GM18873 (cell line): ENCODE data around the gene OR13G1.
A peak's percentile ranks its signal among the peaks of the same experiment; 100 is the strongest.
"Not testable (repeated sequence)": the region's sequence is repeated elsewhere in the genome, so short reads cannot be mapped to it uniquely, and the experiment has no call there.

Experiments used
- ATAC-seq: cut with Tn5 transposase; IDR thresholded peaks from one replicate; pipeline ENCODE4 v1.9.1; 2021; ENCODE audit warnings: mild to moderate bottlenecking, moderate library complexity, moderate number of reproducible peaks; ENCODE audit not compliant: unreplicated experiment, low FRiP score

The OR13G1 gene

GRCh38 chr1:247679639-247680038, at the start of gene OR13G1:
OR13G1 (minus strand) TSS chr1:247679739; CDS start chr1:247673041, 6,698 bp downstream.
- no peak for ATAC-seq

- ATAC-seq, result no peak
These were observed 41.7 kb upstream of the OR13G1 start for GRCh38 chr1:247721222-247721621.

DNA sequence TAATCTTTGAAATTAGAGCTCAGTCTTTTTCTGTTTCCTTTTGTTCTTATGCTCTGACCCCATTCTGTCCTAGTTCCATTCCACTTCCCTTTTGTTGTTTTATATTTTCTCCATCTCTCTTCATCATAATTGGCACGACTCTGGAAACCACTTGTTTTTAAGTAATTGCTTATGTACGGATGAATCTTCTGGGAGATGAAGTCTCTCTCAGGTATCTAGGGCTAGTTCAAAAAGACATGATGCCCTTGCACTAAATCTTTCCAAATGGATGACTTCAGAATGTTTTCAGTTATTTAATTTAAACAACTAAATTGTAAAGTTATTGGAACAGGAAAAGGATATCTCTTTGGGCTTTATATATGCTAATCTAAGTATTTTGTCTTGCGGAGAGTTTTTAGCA, 37.0 kb upstream of the OR13G1 start, which contains the start of gene OR6F1:
Gene OR6F1 (minus strand): TSS at position 101 of the 400 bp plus-strand sequence. CDS start 3,891 bp downstream, outside the sequence.
- ATAC-seq, result no peak

DNA sequence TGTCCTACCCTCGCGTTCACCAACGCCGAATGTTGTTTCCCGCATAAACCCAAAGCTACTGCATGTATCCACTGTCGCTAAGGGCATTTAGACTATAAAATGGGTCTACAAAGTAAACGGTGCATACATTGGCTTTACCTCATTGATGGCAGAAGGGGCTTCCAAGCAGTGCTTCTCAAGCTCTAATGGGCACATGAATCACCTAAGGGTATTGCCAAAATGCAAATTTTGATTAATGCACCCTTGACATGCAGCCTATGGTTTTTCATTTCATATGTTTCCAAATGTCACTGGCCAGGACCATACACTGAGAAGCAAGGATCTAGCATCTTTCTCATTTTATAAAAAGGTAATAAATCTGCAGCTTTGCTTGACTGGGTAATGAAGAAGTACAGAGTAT, 34.2 kb upstream of the OR13G1 start:
- no peak for ATAC-seq

DNA sequence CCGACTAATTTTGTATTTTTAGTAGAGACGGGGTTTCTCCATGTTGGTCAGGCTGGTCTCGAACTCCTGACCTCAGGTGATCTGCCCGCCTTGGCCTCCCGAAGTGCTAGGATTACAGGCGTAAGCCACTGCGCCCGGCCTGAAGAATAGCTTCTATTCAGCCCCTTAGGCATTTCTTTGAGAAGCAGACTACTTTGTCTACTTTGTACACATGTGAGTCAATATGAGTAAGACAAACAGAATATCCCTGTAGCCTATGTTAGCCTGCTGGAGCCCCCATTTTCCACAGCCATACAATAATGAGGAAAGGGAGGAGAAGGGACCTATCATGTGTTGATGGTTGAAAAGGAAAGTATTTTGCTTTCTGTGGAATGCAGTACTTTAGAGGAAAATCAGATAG, 31.1 kb upstream of the OR13G1 start:
- ATAC-seq, result not testable (repeated sequence)

DNA sequence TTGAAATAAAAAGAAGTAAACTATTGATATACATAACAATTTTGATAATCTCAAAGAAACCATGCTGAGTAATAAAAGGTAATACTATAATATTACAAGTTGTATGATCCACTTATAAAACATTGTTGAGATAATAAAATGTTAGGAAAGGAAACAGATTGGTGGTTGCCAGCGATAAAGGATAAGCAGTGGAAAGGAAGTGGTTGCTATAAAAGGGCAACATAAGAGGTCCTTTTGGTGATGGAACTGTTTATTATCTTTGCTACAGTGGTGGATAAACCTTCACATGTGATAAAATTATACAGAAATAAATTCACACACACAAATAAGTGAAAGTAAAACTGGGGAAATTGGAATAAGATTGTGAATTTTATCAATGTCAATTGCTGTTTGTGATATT, 21.8 kb upstream of the OR13G1 start:
- ATAC-seq, result no peak

DNA sequence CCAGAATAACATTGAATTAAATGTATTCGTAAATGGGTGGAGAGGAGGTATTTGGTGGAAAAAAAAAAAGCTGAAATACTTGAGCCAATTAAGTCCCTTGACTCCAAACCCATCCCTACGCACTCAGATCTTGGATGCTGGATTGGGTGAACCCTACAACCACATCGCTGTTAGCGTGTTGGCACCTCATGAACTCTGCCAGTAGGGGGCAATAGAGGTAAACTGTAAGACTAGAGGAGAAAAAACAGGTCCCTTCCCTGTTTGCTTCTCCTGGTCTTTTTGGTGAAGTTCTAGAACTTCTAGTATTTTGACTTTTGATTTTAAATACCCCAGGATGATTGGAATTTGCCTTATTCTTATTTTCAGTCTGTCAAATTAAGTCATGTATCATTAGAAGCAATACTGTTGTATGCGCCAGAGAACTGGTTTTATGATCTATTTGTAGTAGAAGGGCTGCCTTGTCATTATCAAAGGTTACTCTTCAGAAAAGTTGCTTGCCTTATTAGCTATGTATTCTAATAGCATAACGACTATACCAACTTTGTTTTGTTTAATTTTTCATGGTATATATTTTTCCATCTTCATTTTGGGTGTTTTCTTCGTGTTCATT, 1.9 kb upstream of the OR13G1 start:
- ATAC-seq, result peak; percentile 83

GRCh38 chr1:247680171-247680570, 632 bp upstream of the OR13G1 start:
- no peak for ATAC-seq

DNA sequence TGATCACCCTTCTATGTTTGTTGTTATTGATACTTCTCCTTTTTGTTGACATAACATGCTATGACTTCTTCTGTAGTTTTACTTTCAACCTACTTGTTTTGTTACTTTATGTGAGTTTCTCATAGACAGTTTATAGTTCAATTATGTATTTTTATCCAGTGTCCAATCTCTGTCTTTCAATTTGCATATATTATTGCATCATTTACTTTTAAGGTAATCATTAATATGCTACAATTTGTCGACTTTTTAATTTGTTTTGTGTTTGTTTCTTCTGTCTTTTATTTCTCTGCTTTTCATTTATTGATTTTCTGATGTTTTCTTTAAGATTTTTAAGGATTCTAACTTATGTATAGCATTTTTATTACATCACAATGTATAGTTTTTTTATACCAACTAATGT, 10.3 kb downstream of the OR13G1 start:
- no peak for ATAC-seq

DNA sequence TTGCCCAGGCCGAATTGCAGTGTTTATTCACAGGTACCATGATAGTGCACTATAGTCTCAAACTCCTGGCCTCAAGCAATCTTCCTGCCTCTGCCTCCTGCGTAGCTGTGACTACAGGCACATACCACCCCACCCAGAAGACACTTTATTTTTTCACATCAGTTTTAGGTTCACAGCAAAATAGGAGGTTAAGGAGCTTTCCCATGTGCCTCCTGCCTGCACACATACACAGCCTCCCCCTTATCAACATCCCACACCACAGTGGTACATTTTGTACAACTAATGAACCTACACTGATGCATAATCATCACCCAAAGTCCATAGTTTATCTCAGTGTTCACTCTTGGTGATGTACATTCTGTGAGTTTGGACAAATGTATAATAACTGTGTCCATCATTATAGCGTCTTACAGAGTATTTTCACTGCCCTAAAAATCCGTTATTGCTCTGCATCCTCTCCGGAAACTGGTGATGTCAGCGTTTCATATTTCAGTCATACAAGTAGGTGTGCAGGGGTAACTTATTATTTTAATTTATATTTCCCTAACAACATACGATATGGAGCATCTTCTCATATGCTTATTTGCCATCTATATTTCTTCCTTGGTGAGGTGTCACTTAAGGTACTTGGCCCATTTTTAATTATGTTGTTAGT, 23.2 kb downstream of the OR13G1 start:
- ATAC-seq, result no peak

- ATAC-seq, result no peak
These were observed 26.5 kb downstream of the OR13G1 start for GRCh38 chr1:247653040-247653439.

GRCh38 chr1:247647864-247648263, 31.7 kb downstream of the OR13G1 start:
- no peak for ATAC-seq

- ATAC-seq, result no peak
These were observed 32.7 kb downstream of the OR13G1 start for GRCh38 chr1:247646867-247647266.

GRCh38 chr1:247642742-247643141, 36.8 kb downstream of the OR13G1 start:
- ATAC-seq, result no peak

- no peak for ATAC-seq
These were observed 40.1 kb downstream of the OR13G1 start for GRCh38 chr1:247639381-247639981.

DNA sequence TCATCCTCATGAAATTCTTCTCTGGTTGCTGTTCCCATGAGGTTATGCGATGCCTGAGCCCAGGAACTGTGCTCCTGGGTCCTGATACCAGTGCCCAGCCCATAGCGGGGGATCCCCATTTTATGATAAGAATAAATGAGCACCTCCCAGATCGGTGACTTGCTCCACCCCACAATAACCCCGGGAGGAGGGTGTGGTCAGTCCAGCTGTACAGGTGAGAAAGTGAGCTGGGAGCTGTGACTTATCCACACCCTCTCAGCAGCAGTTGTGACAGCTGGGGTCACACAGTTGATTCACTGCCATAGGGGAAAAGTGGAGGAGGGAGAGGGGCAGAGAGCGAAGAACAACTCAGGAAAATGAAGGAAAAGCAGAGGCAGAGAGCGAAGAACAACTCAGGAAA, 40.8 kb downstream of the OR13G1 start:
- no peak for ATAC-seq

GRCh38 chr1:247638011-247638410, 41.5 kb downstream of the OR13G1 start:
- no peak for ATAC-seq

DNA sequence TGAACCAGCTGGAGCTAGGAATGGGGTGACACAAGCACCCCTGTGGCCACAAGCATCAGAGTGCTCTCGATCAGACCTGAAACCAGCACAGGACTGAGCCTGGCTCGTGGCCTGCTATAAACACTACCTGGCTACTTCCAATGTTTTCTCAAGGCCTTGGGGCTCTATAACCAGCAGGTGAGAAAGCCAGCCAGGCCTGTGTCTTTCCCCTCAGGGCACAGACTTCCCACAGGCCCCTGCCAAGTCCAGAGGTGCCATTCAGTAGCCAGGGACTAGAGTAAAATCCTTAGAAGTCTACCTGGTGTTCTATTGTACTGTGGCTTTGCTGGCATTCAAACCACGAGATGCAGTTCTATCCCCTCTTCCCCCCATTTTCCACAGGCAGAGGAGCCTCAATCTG, 51.6 kb downstream of the OR13G1 start:
- no peak for ATAC-seq
